ENCODE measurements around the gene OR56A4. TPM values are rescaled to one million over a fixed set of nuclear protein-coding genes. Genes with fewer than 3 reads are reported as not detected.

OR56A4 gene
- total RNA-seq, 1 experiment from 2014 or later, result not detected

- peaks cover 6% of the 10 kb centered on the region; the same call in 1 of the 2 replicates for H3K27me3 ChIP-seq (ENCODE audit: control insufficient read depth, insufficient read depth, low read length)
- H3K27ac ChIP-seq (ENCODE audit: low read length), result no peak within 1 kb of the TSS
- H3K4me3 ChIP-seq (ENCODE audit: low read depth in 2 of 2, low read length in 2 of 2), result no peak within 1 kb of the TSS
- no peaks in the 10 kb centered on the region for H3K9me3 ChIP-seq (ENCODE audit: control insufficient read depth, insufficient read depth, low read depth, low read length)
- DNase-seq (ENCODE audit: low read depth, low spot score) (no peak), ATAC-seq (no peak)
- TF ChIP-seq TCF7L2 (IDR thresholded peaks at IDR 0.05; ENCODE audit: low read depth, low read length), result no peak
- no peak for TF ChIP-seq POLR2AphosphoS5 (IDR thresholded peaks at IDR 0.05; ENCODE audit: low read depth, low read length)
- no peak for TF ChIP-seq CTCF (IDR thresholded peaks at IDR 0.05)
- TF ChIP-seq REST (IDR thresholded peaks at IDR 0.05; ENCODE audit: insufficient read depth in 1 of 2, low read depth in 2 of 2, low read length in 1 of 2), result no peak
- TF ChIP-seq SIN3A (IDR thresholded peaks at IDR 0.05; ENCODE audit: borderline replicate concordance, insufficient read depth, low read depth, low read length), result no peak
- intact Hi-C loops (cut with micrococcal nuclease; ENCODE audit: unreplicated experiment), result no loop called here
- H3K4me1 ChIP-seq (ENCODE audit: control insufficient read depth, insufficient read depth, low read length), result no peaks in the 10 kb centered on the region
- H3K36me3 ChIP-seq (ENCODE audit: control insufficient read depth, insufficient read depth, low read length), result no peaks in the 10 kb centered on the region
- ChIA-PET POLR2A (no interaction called here), CTCF (no interaction called here)
- no TSS peak for BruUV-seq (replicated peaks)
- in situ Hi-C loops (cut with HindIII; ENCODE audit: low pct_unique_long_range_greater_than_20kb, low sequenced_read_pairs), result no loop called here
These were observed 24.1 kb upstream of the OR56A4 start, which contains the start of gene OR56A1 for GRCh38 chr11:6030708-6031405. OR56A1 (minus strand) TSS chr11:6030758; CDS start chr11:6027692, 3,066 bp downstream.

- intact Hi-C loops (cut with micrococcal nuclease; ENCODE audit: unreplicated experiment) (no loop called here), in situ Hi-C loops (cut with HindIII; ENCODE audit: low pct_unique_long_range_greater_than_20kb, low sequenced_read_pairs) (no loop called here)
- Histone ChIP-seq H3K4me3 (ENCODE audit: low read depth in 2 of 2, low read length in 2 of 2) (no peak overlapping the region), H3K36me3 (ENCODE audit: control insufficient read depth, insufficient read depth, low read length) (no peaks in the 10 kb centered on the region), H3K9me3 (ENCODE audit: control insufficient read depth, insufficient read depth, low read depth, low read length) (no peaks in the 10 kb centered on the region), H3K27me3 (ENCODE audit: control insufficient read depth, insufficient read depth, low read length) (peaks cover 8% of the 10 kb centered on the region), H3K27ac (ENCODE audit: low read length) (no peak overlapping the region), H3K4me1 (ENCODE audit: control insufficient read depth, insufficient read depth, low read length) (no peaks in the 10 kb centered on the region)
- CTCF ChIA-PET, result no interaction called here
- BruUV-seq (replicated peaks), result no TSS peak
- DNase-seq (ENCODE audit: low read depth, low spot score) (no peak), ATAC-seq (no peak)
- TF ChIP-seq SIN3A (IDR thresholded peaks at IDR 0.05; ENCODE audit: borderline replicate concordance, insufficient read depth, low read depth, low read length) (no peak), CTCF (IDR thresholded peaks at IDR 0.05) (no peak), REST (IDR thresholded peaks at IDR 0.05; ENCODE audit: insufficient read depth in 1 of 2, low read depth in 2 of 2, low read length in 1 of 2) (no peak), TCF7L2 (IDR thresholded peaks at IDR 0.05; ENCODE audit: low read depth, low read length) (no peak), POLR2AphosphoS5 (IDR thresholded peaks at IDR 0.05; ENCODE audit: low read depth, low read length) (no peak)
- POLR2A ChIA-PET, result no interaction called here
These were observed 20.8 kb upstream of the OR56A4 start for GRCh38 chr11:6027501-6027900.

All from Panc1 (cell line).